Subcutaneous abdominal adipose tissue (tissue), 5 donors: ENCODE data around the gene TLL1.

Experiments
- H3K27ac ChIP-seq: one replicate; pipeline ENCODE4 v1.7.0; 2013; ENCODE audit warnings: low read depth, mild to moderate bottlenecking, inconsistent platforms, low read length, moderate library complexity
- H3K27me3 ChIP-seq, 5 donors: one replicate each; pipeline ENCODE4 v1.7.0; 2013; ENCODE audit warnings: low read length in 5 of 5, inconsistent platforms in 1 of 5; ENCODE audit not compliant: control insufficient read depth in 5 of 5, insufficient read depth in 4 of 5
- H3K36me3 ChIP-seq, 5 donors: one replicate each; pipeline ENCODE4 v1.7.0; 2013; ENCODE audit warnings: low read length in 5 of 5; ENCODE audit not compliant: control insufficient read depth in 5 of 5, insufficient read depth in 5 of 5
- H3K4me1 ChIP-seq, 5 donors: one replicate each; pipeline ENCODE4 v1.7.0; 2013; ENCODE audit warnings: low read length in 5 of 5, mild to moderate bottlenecking in 3 of 5, moderate library complexity in 1 of 5; ENCODE audit not compliant: control insufficient read depth in 5 of 5, insufficient read depth in 5 of 5
- H3K4me3 ChIP-seq, 5 donors: one replicate each; pipeline ENCODE4 v1.7.0; 2013; ENCODE audit warnings: low read length in 5 of 5, low read depth in 1 of 5
- H3K9ac ChIP-seq, 5 donors: one replicate each; pipeline ENCODE4 v1.7.0; 2013; ENCODE audit warnings: low read length in 5 of 5, mild to moderate bottlenecking in 4 of 5, moderate library complexity in 3 of 5
- H3K9me3 ChIP-seq, 5 donors: one replicate each; pipeline ENCODE4 v1.7.0; 2013; ENCODE audit warnings: low read length in 5 of 5; ENCODE audit not compliant: control insufficient read depth in 5 of 5
- donor health status: healthy.
- donor health status: healthy.
- donor health status: healthy.
- donor health status: healthy.
- donor health status: healthy.

Gene TLL1

GRCh38 chr4:165991325-165992180 lies 118.5 kb downstream of the TLL1 start:
- Histone ChIP-seq H3K27me3 (no peaks in the 10 kb centered on the region), H3K4me1 (no peaks in the 10 kb centered on the region), H3K36me3 (no peaks in the 10 kb centered on the region), H3K9ac (no peak overlapping the region), H3K27ac (no peak overlapping the region), H3K4me3 (no peak overlapping the region), H3K9me3 (no peaks in the 10 kb centered on the region)

- H3K4me3 ChIP-seq = no peak overlapping the region
- H3K9ac ChIP-seq = no peak overlapping the region
- no peak overlapping the region for H3K27ac ChIP-seq
- no peaks in the 10 kb centered on the region for H3K4me1 ChIP-seq
- no peaks in the 10 kb centered on the region for H3K27me3 ChIP-seq
- H3K36me3 ChIP-seq = no peaks in the 10 kb centered on the region
- no peaks in the 10 kb centered on the region for H3K9me3 ChIP-seq
These were observed 119.2 kb downstream of the TLL1 start for GRCh38 chr4:165992283-165992682.

- Histone ChIP-seq H3K27ac (no peak overlapping the region), H3K9ac (no peak overlapping the region), H3K4me3 (no peak overlapping the region), H3K36me3 (no peaks in the 10 kb centered on the region), H3K9me3 (no peaks in the 10 kb centered on the region), H3K27me3 (no peaks in the 10 kb centered on the region), H3K4me1 (no peaks in the 10 kb centered on the region)
These were observed 121.7 kb downstream of the TLL1 start for GRCh38 chr4:165994701-165995100.

GRCh38 chr4:166003811-166004210 lies 130.8 kb downstream of the TLL1 start:
- H3K9ac ChIP-seq = no peak overlapping the region
- no peak overlapping the region for H3K27ac ChIP-seq
- no peaks in the 10 kb centered on the region for H3K4me1 ChIP-seq
- no peaks in the 10 kb centered on the region for H3K36me3 ChIP-seq
- H3K9me3 ChIP-seq = no peaks in the 10 kb centered on the region
- H3K4me3 ChIP-seq = no peak overlapping the region
- no peaks in the 10 kb centered on the region for H3K27me3 ChIP-seq

- no peaks in the 10 kb centered on the region for H3K36me3 ChIP-seq
- H3K9me3 ChIP-seq = peaks cover 0 to 4% (median under 1%) of the 10 kb centered on the region in 5 donors
- H3K4me1 ChIP-seq = no peaks in the 10 kb centered on the region
- H3K9ac ChIP-seq = no peak overlapping the region
- H3K4me3 ChIP-seq = no peak overlapping the region
- H3K27ac ChIP-seq = no peak overlapping the region
- H3K27me3 ChIP-seq = no peaks in the 10 kb centered on the region
These were observed 133.2 kb downstream of the TLL1 start for GRCh38 chr4:166006217-166006616.

- Histone ChIP-seq H3K36me3 (no peaks in the 10 kb centered on the region), H3K27ac (no peak overlapping the region), H3K27me3 (no peaks in the 10 kb centered on the region), H3K4me1 (no peaks in the 10 kb centered on the region), H3K9me3 (peaks cover 0 to 4% (median 2%) of the 10 kb centered on the region in 5 donors), H3K4me3 (no peak overlapping the region), H3K9ac (no peak overlapping the region)
These were observed 135.5 kb downstream of the TLL1 start for GRCh38 chr4:166008510-166008909.

GRCh38 chr4:166012129-166013030 lies 139.3 kb downstream of the TLL1 start:
- Histone ChIP-seq H3K27me3 (no peaks in the 10 kb centered on the region), H3K36me3 (no peaks in the 10 kb centered on the region), H3K9me3 (peaks cover 0 to 4% (median 2%) of the 10 kb centered on the region in 5 donors), H3K4me3 (no peak overlapping the region), H3K4me1 (no peaks in the 10 kb centered on the region), H3K27ac (no peak overlapping the region), H3K9ac (no peak overlapping the region)

- H3K27me3 ChIP-seq = no peaks in the 10 kb centered on the region
- no peak overlapping the region for H3K9ac ChIP-seq
- no peaks in the 10 kb centered on the region for H3K4me1 ChIP-seq
- H3K9me3 ChIP-seq = peaks cover 0 to 4% (median 2%) of the 10 kb centered on the region in 5 donors
- H3K4me3 ChIP-seq = no peak overlapping the region
- H3K36me3 ChIP-seq = no peaks in the 10 kb centered on the region
- no peak overlapping the region for H3K27ac ChIP-seq
These were observed 141.4 kb downstream of the TLL1 start for GRCh38 chr4:166014411-166014810.

- Histone ChIP-seq H3K9ac (no peak overlapping the region), H3K27me3 (no peaks in the 10 kb centered on the region), H3K4me1 (no peaks in the 10 kb centered on the region), H3K9me3 (no peaks in the 10 kb centered on the region), H3K27ac (no peak overlapping the region), H3K4me3 (no peak overlapping the region), H3K36me3 (no peaks in the 10 kb centered on the region)
These were observed 144.8 kb downstream of the TLL1 start for GRCh38 chr4:166017804-166018203.
